AG04450 (cell line): ENCODE data around the gene ACCSL. TPM values are rescaled to one million over a fixed set of nuclear protein-coding genes. Genes with fewer than 3 reads are reported as not detected.

Source experiments
- CTCF ChIA-PET: fragments of 300-600, 350-600 bp; formaldehyde crosslinking; extraction: SDS; loops from one replicate; lab custom pipeline; 2022; ENCODE audit warnings: antibody characterized with exemption, inconsistent platforms; lab: Charles Lee
- POLR2A ChIA-PET: fragments of 350-600 bp; formaldehyde crosslinking; extraction: SDS; loops from one replicate; lab custom pipeline; 2021; ENCODE audit warnings: antibody characterized with exemption, inconsistent platforms; lab: Yijun Ruan, JAX
- DNase-seq: peaks from one replicate; pipeline ENCODE4 v3.0.0-alpha.2; 2011; ENCODE audit warnings: low read depth, low spot score
- H3K27ac ChIP-seq: one replicate; pipeline ENCODE4 v1.5.1; 2012; ENCODE audit warnings: low read depth, low read length, control low read depth
- H3K27me3 ChIP-seq: one replicate; pipeline ENCODE4 v1.6.0; 2012; ENCODE audit warnings: low read length; ENCODE audit not compliant: control insufficient read depth, insufficient read depth
- H3K4me3 ChIP-seq: 2 replicates; pipeline ENCODE4 v1.5.1; 2011; ENCODE audit warnings: mild to moderate bottlenecking, low read depth, low read length, control low read depth
- H3K9me3 ChIP-seq: 2 replicates; pipeline ENCODE4 v1.5.1; 2012; ENCODE audit warnings: low read length; ENCODE audit not compliant: control insufficient read depth, insufficient read depth
- CTCF ChIP-seq: IDR thresholded peaks from 2 replicates; pipeline ENCODE4 v1.5.1; 2011; ENCODE audit warnings: low read depth, low read length, control low read depth, inconsistent platforms
- polyA plus RNA-seq: library from polyadenylated mRNA; depleted of rRNA; stranded (reverse); fragments of >200 nt; gene quantifications from 2 replicates; pipeline ENCODE4 v1.2.3, GENCODE V29; 2011

The ACCSL gene
- polyA plus RNA-seq, 1 experiment = not detected

- no peak overlapping the region for H3K4me3 ChIP-seq
- no peak for DNase-seq
- no peaks in the 10 kb centered on the region for H3K9me3 ChIP-seq
- H3K27ac ChIP-seq = no peak overlapping the region
- POLR2A ChIA-PET = no interaction called here
- CTCF ChIA-PET = interaction anchor here (1.3 kb wide), 1 partner anchor 84 kb away, joined by 3 read pairs; no protein-coding TSS in a partner anchor
- peaks cover 9% of the 10 kb centered on the region for H3K27me3 ChIP-seq
- no peak for TF ChIP-seq CTCF
These were observed 16.2 kb upstream of the ACCSL start for GRCh38 chr11:44031549-44031948.

GRCh38 chr11:44032299-44033085 lies 15.3 kb upstream of the ACCSL start:
- Histone ChIP-seq H3K9me3 (no peaks in the 10 kb centered on the region), H3K27me3 (peaks cover 7% of the 10 kb centered on the region), H3K27ac (no peak overlapping the region), H3K4me3 (no peak overlapping the region)
- CTCF ChIA-PET = interaction anchor here (0.8 to 1.3 kb wide), 4 partner anchors 85 to 180 kb away, joined by 3 to 4 read pairs (median 4); no protein-coding TSS in a partner anchor
- POLR2A ChIA-PET = no interaction called here
- no peak for TF ChIP-seq CTCF
- no peak for DNase-seq

- Histone ChIP-seq H3K9me3 (no peaks in the 10 kb centered on the region), H3K27me3 (peaks cover 10% of the 10 kb centered on the region), H3K27ac (no peak overlapping the region), H3K4me3 (no peak overlapping the region)
- CTCF ChIA-PET = interaction anchor here (0.6 to 2.5 kb wide), 5 partner anchors 33 to 1052 kb away, joined by 3 to 24 read pairs (median 4); partner anchors contain the start of gene ACCS
- no peak for DNase-seq
- POLR2A ChIA-PET = no interaction called here
- TF ChIP-seq CTCF = no peak
These were observed 14.3 kb upstream of the ACCSL start for GRCh38 chr11:44033411-44033850.

- Histone ChIP-seq H3K27ac (no peak overlapping the region), H3K9me3 (no peaks in the 10 kb centered on the region), H3K4me3 (no peak overlapping the region), H3K27me3 (peaks cover 10% of the 10 kb centered on the region)
- no peak for DNase-seq
- POLR2A ChIA-PET = no interaction called here
- TF ChIP-seq CTCF = no peak
- CTCF ChIA-PET = interaction anchor here (0.6 to 2.5 kb wide), 6 partner anchors 32 to 1053 kb away, joined by 3 to 24 read pairs (median 3); partner anchors contain the start of gene ACCS
These were observed 13.9 kb upstream of the ACCSL start for GRCh38 chr11:44033856-44034255.

GRCh38 chr11:44034639-44035038 lies 13.1 kb upstream of the ACCSL start:
- Histone ChIP-seq H3K9me3 (no peaks in the 10 kb centered on the region), H3K27ac (no peak overlapping the region), H3K4me3 (no peak overlapping the region), H3K27me3 (peaks cover 10% of the 10 kb centered on the region)
- no peak for DNase-seq
- ChIA-PET CTCF (interaction anchor here (0.7 to 2.5 kb wide), 4 partner anchors 15 to 145 kb away, joined by 3 to 24 read pairs (median 3); no protein-coding TSS in a partner anchor), POLR2A (no interaction called here)
- no peak for TF ChIP-seq CTCF
